Inflammatory macrophage treated with lipopolysaccharide for 1 hour (primary cell): ENCODE data around the gene RNU1-4.
"Not testable (repeated sequence)": the region's sequence is repeated elsewhere in the genome, so short reads cannot be mapped to it uniquely, and the experiment has no call there.

ENCODE experiments used
- DNase-seq, 2 donors: peaks; one replicate each; pipeline ENCODE4 v3.0.0-alpha.2; 2020 to 2022

The RNU1-4 gene

DNA sequence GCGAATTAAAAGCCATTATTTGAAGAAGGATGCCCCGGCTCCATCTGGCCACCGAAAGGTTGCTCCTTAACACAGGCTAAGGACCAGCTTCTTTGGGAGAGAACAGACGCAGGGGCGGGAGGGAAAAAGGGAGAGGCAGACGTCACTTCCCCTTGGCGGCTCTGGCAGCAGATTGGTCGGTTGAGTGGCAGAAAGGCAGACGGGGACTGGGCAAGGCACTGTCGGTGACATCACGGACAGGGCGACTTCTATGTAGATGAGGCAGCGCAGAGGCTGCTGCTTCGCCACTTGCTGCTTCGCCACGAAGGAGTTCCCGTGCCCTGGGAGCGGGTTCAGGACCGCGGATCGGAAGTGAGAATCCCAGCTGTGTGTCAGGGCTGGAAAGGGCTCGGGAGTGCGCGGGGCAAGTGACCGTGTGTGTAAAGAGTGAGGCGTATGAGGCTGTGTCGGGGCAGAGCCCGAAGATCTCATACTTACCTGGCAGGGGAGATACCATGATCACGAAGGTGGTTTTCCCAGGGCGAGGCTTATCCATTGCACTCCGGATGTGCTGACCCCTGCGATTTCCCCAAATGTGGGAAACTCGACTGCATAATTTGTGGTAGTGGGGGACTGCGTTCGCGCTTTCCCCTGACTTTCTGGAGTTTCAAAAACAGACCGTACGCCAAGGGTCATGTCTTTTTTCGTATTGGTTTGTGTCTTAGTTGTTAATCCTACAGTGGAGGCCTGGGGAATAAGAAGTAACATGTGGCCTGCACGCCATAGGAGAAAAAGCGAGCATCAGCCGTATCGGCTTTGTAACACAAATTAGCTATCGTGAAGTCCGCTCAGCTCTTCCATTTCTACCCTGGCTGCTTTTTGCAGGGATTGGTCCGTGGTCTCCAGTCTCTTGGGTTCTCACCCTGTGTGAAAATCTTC lies at the start of gene RNU1-4:
RNU1-4 (plus strand) TSS at position 470 of the 918 bp plus-strand sequence.
- DNase-seq = not testable (repeated sequence)

- DNase-seq = not testable (repeated sequence)
Measured at GRCh38 chr1:16690971-16691682, 49.2 kb upstream of the RNU1-4 start.

- not testable (repeated sequence) for DNase-seq
Measured at GRCh38 chr1:16692283-16692682, 48.0 kb upstream of the RNU1-4 start.

DNA sequence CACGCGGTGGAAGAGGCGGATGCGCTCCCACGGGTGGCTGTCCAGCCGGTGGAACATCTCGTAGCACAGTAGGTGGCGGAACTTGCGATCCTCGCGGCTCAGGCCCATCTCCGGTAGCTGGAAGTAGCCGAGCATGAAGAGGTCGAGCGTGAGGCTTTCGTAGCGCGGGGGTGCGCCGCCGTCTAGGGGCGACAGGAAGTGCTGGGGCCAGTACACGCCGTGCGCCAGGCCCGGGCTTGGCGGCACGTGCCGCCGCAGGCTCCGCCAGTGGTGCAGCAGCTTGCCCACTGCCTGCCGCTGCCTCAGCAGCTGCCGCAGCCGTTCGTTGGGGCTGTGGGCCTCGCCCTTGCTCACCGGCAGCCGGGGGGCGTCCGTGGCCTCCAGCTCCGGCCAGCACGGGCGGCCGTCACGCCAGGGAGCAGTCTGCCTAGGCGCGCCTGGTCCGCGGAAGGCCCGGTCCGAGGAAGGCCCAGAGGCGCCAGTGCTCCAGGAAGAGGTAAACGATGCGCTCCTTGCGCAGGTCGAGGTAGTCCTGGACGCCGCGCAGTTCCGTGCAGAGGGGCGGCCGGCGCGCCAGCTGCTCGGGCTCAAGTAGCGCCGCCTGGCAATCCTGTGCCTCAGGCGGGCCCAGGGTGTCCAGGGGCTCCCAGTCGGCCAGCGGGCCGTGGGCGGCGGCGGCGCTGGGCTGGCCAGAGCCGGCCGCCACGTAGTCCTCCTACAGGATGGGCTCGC lies 47.4 kb upstream of the RNU1-4 start:
- not testable (repeated sequence) for DNase-seq

GRCh38 chr1:16693449-16694307 lies 46.6 kb upstream of the RNU1-4 start:
- not testable (repeated sequence) for DNase-seq

DNA sequence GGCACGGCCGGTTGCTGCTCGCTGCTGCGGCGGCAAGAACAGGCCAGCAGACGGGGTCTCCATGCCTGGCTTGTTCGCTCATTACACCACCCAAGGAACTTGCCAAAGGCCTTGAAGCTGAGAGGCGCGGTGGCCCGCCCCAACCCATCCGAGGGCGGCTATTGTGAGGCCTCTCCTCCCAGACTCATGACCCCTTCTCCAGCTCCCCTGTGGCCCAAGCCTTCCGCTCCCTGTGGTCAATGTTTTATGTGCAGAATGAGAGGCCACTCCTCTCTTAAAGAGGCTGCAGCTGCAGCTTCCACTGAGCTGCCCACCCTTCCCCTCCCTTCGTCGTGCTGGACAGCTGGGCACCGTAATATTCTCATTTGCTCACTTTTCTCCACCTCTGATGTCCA lies 46.0 kb upstream of the RNU1-4 start:
- not testable (repeated sequence) for DNase-seq

- not testable (repeated sequence) for DNase-seq
Measured at GRCh38 chr1:16696507-16697150, 43.7 kb upstream of the RNU1-4 start.

DNA sequence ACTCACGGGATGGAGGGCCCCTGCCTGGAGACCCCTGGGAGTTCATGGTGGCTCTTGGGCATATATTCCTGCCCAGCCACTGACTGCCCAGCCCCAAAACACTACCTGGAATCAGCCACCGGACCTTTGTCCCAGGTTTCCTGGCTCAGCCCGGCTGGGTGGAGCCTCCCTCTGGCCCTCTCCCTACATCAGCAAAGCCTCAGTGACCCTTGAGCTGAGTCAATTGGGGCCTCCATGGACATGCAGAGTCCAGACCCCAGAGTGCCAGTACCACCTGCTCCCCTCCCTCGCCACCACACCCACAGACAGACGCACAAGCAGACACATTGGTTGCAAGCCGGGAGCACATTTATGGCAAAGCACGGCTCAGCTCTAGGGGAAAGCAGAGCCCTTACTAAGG lies 43.2 kb upstream of the RNU1-4 start:
- not testable (repeated sequence) for DNase-seq

GRCh38 chr1:16699440-16699839 lies 40.9 kb upstream of the RNU1-4 start:
- DNase-seq = not testable (repeated sequence)

GRCh38 chr1:16700138-16700895 lies 40.0 kb upstream of the RNU1-4 start:
- DNase-seq = not testable (repeated sequence)

DNA sequence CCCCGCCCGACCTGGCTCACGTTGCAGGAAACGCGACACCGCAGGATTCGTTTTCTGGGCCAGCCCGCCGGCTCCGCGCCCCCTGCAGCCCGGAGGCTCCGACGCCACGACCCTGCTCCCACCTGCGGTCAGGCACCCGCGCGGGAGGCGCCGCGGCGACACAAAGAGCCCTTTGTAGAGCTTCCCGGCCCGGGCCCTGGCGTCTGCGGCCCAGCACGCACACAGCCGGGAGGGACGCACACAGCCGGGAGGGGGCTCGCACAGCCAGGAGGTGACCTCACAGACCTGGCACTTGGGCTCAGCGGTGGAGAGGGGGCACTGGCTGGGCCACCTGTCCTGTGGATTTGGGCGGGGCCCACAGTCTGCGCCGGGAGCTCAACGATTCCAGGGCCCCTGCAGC lies 39.1 kb upstream of the RNU1-4 start:
- not testable (repeated sequence) for DNase-seq

DNA sequence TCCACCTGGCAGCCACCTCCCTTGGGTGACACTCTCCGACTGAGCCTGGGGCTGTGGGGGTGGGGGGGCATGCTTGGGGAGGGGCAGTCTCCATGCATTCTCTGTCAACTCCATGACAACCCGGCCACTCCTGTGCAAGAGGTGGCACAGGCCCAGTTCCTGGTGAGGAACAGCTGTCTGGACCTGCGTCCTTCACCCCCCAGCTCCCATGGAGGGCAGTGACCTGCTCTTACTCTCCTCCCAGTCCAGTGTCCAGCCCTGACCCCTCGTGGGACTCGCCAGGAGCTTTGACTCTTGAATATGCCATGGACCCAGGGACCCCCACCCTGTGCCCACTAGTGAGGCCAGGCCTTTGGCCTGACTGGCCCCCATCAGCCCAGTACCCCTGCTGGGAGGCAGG lies 38.0 kb upstream of the RNU1-4 start:
- DNase-seq = not testable (repeated sequence)

DNA sequence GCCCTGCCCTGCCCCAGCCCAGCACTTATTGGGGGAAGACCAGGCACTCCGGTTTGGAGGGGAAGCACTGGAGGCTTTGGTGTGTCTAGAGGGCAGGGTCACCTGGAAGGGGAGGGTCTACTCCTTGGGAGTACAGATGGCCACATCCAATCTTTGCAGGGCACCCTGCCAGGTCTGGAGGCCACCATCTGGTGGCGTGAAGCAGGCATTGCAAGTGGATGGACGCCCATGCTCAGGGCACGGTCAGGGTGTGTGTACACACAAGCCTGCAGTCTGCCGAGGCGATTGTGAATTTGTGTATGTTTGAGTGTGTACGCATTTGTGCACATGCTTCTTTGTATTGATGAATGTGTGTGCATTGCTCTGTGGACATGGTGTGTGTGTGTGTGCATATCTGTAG lies 37.2 kb upstream of the RNU1-4 start:
- DNase-seq = not testable (repeated sequence)

GRCh38 chr1:16703602-16704001 lies 36.7 kb upstream of the RNU1-4 start:
- not testable (repeated sequence) for DNase-seq

- DNase-seq = not testable (repeated sequence)
Measured at GRCh38 chr1:16704076-16704475, 36.2 kb upstream of the RNU1-4 start.

GRCh38 chr1:16704502-16705100 lies 35.7 kb upstream of the RNU1-4 start:
- not testable (repeated sequence) for DNase-seq

- DNase-seq = not testable (repeated sequence)
Measured at GRCh38 chr1:16706302-16706701, 34.0 kb upstream of the RNU1-4 start.

- not testable (repeated sequence) for DNase-seq
Measured at GRCh38 chr1:16707130-16708093, 32.9 kb upstream of the RNU1-4 start.

DNA sequence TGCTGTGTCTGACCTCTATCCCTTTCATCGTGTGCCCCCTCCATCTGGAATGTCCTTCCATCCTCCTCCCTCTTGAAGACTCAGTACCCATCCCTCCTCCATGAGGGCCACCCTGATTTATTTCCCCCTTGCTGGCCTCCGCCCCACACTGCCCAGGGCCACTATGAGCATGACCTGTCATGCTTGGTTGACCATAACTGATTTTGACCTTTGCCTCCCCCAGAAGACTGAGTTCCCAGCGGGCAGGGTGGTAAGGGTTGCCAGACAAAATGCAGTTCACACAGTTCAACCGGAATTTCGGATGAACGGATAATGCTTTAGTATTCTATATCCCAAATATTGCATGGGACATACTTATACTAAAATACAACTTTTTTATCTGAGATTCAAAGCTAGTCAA lies 31.6 kb upstream of the RNU1-4 start:
- not testable (repeated sequence) for DNase-seq
